ENCODE results near the gene SMIM33.
A peak's percentile ranks its signal among the peaks of the same experiment; 100 is the strongest.
"Not testable (repeated sequence)": the region's sequence is repeated elsewhere in the genome, so short reads cannot be mapped to it uniquely, and the experiment has no call there.

SMIM33 gene

DNA sequence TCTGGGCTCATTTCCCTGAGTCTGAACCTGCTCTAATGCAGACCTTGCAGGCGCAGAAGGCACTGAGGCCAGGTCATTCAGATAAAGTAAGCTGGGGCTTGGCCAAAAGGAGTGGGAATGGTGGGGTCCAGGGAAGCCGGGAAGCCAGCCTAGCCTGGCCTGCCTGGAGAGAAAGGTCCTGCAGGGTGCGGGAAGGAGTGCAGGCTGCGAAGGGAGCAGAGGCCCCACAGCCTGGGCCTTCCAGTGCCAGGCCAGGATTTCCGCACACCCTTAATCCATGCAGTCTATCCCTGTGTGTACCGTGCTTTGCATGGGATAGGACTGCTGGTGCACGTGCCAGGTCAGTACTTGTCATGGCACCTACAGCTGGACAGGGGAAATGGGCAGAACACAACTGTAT is 15.4 kb downstream of the SMIM33 start:
- DNase-seq: no peak

DNA sequence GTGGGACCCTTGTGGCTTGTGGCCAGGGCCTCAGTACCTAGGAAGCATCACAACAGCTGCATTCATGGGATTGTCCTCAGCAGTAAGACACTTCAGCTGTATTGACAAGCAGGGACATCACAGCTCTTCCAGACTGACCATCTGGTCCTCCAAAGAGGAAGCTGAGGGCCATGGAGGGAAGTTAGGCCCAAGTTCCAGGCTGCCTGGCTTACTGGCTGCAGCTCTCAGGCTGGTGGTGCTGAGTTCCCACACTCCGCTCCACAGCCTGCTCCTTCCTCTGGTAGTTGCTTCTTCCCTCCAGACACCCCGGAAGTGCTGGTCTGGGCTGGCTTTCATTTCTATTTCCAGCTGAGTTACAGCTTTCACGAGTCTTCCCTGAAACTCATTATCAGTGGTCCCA is 17.5 kb downstream of the SMIM33 start:
- DNase-seq: no peak

DNA sequence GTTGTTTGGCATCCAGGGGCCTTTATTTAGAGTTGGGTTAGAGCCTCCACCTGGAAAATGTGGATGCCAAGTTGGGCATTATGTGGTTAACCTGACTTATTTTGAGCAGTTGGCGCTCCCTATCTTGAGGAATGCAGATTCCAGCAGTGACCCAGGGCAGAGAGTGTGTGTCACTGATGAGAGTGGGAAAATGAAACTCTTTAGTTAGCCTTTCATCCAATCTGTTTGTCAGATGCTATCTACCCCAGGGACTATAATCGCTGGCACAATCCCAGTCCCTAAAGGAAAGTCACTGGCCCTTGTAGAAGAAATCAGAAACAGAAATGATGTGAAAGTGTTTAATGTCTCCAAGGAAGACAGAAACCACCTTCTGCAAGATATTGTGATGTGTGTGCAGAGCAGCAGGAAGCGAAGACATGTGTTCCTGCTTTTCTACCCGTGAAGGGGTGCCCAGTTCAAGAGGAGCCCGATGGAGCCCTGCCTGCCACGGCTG is 21.9 kb downstream of the SMIM33 start:
- no peak for DNase-seq

DNA sequence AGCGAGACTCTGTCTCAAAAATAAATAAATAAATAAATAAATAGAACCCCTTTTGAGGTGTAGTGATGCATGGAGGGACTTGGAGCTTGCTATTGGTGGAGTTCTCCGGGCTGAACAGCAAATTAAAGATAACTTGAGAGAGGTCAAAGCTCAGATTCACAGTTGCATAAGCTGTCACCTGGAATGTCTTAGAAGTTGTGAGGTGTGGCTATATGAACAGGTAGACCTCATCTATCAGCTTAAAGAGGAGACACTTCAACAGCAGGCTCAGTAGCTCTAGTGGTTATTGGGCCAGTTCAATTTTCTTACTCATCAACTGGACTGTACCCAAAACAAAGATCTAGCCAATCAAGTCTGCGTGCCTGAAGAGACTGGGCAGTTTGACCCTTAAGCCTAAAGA is 23.5 kb downstream of the SMIM33 start:
- no peak for DNase-seq

DNA sequence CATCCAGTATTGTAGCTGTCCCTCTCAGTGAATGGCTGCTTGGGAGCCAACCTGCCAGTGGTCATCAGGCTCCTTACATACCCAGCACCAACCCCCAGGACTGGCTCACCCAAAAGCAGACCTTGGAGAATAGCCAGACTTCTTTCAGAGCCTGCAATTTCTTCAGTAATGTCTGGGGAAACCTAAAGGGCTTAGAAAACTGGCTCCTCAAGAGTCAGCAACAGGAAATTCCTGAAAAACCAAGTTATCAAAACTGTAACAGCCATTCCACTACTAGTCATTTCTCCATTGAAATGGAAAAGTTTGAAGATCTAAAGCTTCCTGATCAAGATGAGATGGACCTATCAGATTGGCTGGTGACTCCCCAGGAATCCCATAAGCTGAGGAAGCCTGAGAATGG is 24.0 kb downstream of the SMIM33 start:
- no peak for DNase-seq

DNA sequence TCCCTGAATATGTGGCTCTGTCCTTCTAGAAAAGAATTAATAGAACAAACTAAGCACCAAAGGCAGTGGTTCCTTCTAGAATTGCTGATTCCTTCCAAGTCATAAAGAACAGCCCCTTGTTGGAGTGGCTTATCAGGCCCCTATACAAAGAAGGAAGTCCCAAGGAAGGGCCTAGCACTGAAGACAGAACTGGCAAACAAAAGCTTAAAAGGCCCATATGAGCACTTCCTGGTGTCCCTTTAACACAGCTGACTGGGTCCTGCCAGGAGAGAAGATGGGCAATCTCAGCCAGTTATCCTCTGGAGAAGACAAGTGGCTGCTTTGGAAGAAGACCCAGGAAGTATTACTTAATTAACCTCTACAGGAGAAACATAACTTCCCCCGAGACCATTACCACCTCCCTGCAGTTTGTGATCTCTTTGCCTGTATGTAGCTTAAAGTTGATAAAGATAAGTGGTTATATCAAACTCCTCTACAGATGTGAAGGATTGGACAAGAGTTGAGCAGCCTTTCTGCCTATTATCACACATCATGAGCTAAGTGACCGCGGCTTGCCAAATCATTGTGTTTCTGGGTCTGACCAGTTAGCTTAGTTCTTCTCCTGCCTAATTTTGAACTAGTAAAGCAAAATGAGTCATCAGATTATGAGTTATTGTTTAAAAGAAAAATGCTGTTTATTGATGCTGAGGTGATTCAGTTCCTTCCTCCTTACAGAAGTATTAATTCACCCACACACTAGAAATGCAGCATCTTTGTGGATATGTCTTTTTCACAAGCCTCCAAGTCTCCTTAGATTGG is 25.0 kb downstream of the SMIM33 start:
- DNase-seq: no peak

DNA sequence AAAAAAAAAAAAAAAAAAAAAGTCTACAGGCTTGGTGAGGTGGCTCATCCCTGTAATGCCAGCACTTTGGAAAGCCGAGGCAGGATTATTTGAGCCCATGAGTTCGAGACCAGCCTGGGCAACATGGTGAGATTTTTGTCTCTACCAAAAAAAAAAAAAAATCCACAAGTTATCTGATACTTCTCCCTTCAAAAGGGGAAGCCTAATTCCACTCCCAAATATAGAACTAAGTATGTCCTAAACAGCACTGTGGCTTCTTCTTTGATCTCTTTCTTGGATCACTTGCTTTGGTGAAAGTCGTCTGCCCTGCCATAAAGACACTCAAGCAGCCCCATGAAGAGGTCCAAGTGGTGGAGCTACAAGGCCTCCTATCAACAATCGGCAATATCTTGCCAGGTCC is 30.6 kb downstream of the SMIM33 start:
- no peak for DNase-seq

DNA sequence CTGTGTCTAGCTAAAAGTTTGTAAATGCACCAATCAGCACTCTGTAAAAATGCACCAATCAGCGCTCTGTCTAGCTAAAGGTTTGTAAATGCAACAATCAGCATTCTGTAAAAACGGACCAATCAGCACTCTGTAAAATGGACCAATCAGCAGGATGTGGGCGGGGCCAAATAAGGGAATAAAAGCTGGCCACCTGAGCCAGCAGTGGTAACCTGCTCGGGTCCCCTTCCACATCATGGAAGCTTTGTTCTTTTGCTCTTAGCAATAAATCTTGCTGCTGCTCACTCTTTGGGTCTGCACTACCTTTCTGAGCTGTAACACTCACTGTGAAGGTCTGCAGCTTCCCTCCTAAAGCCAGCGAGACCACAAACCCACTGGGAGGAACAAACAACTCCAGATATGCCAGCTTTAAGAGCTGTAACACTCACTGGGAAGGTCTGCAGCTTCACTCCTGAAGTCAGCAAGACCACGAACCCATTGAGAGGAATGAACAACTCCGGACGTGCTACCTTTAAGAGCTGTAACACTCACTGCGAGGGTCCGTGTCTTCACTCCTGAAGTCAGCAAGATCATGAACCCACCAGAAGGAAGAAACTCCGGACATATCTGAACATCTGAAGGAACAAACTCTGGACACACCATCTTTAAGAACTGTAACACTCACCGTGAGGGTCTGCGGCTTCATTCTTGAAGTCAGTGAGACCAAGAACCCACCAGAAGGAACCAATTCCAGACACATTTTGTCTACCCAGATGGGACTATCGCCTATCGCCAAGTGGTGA is 32.4 kb downstream of the SMIM33 start:
- DNase-seq: not testable (repeated sequence)

DNA sequence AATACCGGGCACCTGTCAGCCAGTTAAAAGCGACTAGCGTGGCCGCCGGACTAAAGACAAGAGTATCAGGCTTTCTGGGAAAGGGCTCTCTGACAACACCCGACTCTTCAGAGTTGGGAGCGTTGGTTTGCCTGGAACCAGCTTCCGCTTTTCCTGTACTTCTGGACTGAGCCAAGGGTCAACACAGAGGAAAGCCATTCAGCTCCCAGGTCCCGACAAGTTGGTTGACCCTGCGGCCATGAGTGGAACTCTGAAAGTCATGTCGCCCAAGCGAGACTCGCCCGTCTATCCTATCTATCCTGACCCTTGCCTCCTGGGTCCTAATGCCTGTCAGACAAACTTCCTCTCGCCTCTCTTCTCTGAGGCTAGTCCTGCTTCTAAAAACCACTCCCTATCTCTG is 33.1 kb downstream of the SMIM33 start:
- not testable (repeated sequence) for DNase-seq

DNA sequence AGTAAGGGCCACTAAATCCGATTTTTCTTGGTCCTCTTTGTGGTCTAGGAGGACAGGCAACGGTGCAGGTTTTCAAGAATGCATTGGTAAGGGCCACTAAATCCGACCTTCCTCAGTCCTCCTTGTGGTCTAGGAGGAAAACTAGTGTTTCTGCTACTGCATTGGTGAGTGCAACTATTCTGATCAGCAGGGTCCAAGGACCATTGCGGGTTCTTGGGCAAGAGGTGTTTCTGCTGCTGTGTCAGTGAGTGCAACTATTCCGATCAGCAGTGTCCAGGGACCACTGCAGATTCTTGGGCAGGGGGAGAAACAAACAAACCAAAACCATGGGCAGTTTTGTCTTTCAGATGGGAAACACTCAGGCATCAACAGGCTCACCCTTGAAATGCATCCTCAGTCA is 33.9 kb downstream of the SMIM33 start:
- DNase-seq: not testable (repeated sequence)

DNA sequence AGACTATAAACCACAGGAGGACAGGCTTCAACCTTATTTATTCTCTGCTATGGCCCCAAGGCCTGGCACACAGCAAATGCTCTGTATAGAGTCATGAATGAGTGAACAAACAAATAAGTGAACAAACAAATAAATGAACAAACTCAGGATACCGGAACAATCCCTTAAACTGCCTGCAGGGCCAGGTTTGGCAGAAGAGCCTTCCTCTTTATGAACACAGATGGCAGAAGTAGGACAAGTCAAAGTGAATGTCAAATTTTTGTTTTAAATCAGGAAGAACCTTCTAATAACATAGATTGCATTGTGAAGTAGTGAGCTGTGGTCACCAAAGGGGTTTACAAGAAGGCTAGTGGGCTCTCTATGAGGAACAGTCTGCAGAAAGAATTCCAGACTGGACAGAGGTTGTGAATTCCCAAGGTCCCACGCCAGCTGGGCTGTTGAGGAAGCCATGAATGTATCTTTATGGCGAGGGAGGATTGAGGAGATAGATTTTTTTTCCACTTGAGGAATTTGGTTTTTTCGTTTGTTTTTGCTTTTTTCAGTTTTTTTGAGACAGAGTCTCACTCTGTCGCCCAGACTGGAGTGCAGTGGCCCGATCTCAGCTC is 42.1 kb downstream of the SMIM33 start:
- no peak for DNase-seq

DNA sequence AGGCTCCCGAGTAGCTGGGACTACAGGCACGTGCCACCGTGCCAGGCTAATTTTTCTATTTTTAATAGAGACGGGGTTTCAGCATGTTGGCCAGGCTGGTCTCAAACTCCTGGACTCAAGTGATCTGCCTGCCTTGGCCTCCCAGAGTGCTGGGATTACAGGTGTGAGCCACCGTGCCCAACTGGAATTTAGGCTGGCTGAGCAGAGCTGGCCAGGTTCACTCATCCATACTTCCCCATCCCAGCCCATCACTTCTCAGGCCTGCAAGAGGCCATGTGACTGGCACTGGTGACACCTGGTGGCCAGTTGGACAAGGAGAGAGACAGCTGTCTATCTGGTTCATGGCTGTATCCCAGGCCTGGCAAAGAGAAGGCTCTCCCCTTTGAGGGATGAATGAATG is 42.6 kb downstream of the SMIM33 start:
- DNase-seq: peak; percentile 31 to 72 (median 54)

DNA sequence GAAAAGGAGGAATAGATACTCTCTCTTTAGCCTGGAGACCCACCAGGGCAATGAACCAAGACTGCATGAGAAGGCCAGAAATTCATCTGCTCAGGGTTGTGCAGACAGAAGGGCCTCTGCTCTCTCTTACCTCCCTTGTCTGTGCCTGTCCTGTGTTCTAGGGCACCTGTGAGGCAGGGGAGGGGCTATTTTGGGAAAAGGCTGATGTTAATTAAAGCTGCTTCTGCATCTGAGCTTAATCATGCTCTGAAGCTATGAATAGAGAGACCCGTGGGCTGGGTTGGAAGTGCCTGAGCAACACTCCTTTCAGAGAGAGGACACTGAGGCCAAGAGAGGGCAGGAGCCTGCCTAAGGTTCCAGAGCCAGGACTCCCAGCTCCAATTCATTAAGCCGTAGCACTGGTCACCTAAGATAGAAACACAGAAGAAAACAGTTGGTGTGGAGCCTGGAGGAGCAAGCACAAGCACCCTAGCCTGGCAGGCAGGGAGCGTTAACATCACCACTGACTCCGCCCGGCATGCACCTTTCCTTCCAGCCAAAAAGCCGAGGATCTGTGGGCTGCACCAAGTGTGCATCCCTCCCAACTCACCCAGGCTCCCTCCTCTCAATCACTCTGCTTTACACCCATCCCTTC is 43.2 kb downstream of the SMIM33 start:
- no peak for DNase-seq

DNA sequence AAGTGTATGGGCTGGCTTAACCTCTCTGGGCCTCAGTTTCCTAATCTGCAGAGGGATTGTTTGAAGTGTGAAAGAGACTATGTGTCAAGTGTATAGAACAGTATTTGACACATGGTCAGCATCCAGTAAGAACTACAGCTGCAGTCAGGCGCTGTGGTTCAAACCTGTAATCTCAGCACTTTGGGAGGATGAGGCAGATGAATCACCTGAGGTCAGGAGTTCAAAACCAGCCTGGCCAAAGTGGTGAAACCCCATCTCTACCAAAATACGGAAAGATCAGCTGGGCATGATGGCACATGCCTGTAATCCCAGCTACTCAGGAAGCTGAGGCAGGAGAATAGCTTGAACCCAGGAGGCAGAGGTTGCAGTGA is 43.7 kb downstream of the SMIM33 start:
- no peak for DNase-seq

DNA sequence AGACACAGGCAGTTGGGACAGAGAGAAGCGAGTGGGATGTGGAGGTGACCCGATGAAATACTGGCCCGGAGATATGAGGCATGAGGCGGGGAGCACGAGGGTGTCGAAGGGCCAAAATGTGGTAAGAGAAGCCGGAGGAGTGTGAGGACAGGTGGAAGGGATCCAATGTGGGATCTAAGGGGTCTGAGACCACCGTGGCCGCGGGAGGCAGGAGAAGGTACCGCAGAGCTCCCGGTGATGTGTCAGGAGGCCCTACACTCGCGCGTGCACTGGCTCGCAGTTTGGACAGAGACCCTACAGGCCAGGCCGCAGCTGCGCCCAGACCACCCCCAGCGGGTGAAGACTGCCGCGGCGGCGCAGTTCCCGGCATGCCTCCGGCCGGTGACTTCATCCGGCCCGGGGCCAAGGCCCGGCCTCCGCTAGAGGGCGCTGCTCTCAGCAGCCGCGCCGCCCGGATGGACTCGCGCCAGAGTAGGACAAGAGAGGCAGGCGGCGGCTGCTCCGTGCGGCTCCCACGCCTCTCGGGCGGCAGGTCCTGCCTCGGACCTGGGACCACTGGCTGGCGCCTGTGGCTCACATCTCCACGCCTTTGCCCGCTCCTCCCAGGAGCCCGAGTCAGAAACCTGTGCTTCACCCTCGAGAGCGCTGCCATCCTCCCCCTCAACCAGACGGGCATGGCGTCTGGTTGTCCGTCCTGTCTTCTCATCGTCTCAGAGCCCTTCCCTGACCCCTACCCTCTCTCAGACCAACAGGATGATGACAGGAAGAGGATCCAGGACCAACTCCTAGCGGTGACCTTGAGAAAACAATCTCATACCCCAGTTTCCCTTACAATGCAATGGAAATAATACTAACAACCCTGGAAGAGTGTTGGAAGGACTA is 47.1 kb downstream of the SMIM33 start:
- DNase-seq: peak; percentile 81 to 90 (median 88)
